Panc1 (cell line): Measurements from ENCODE around the gene ARHGEF40. TPM values are rescaled to one million over a fixed set of nuclear protein-coding genes. Genes with fewer than 3 reads are reported as not detected.

Experiments
- ATAC-seq: fragments of 200-7000 bp; cut with Tn5 transposase; 2 replicates; pipeline ENCODE4 v1.9.1; 2020; ENCODE audit warnings: mild to moderate bottlenecking, moderate library complexity
- BruUV-seq: library from RNA; stranded (reverse); fragments of 400-500 nt; replicated peaks from 2 replicates; lab custom pipeline; 2021; lab: Mats Ljungman, UMichigan
- CTCF ChIA-PET: fragments of 300-600 bp; sonication (Branson Sonifier 250); formaldehyde crosslinking; loops from one replicate; lab custom pipeline; 2022; ENCODE audit warnings: antibody characterized with exemption; lab: Charles Lee
- POLR2A ChIA-PET: fragments of 300-600 bp; sonication (Branson Sonifier 250); formaldehyde crosslinking; loops from one replicate; lab custom pipeline; 2022; ENCODE audit warnings: antibody characterized with exemption; lab: Charles Lee
- DNase-seq: peaks from one replicate; pipeline ENCODE4 v3.0.0-alpha.2; 2010; ENCODE audit warnings: low read depth, low spot score
- H3K27ac ChIP-seq: 2 replicates; pipeline ENCODE4 v1.5.1; 2011; ENCODE audit warnings: mild to moderate bottlenecking, low read length, inconsistent platforms
- H3K27me3 ChIP-seq: fragments of 200-500 bp; sonication (Bioruptor generic); 2 replicates; pipeline ENCODE4 v1.6.0; 2014; ENCODE audit warnings: low read length, inconsistent platforms; ENCODE audit not compliant: control insufficient read depth, insufficient read depth
- H3K36me3 ChIP-seq: fragments of 200-500 bp; sonication (Bioruptor generic); 2 replicates; pipeline ENCODE4 v1.5.1; 2014; ENCODE audit warnings: inconsistent platforms, mild to moderate bottlenecking, low read length, moderate library complexity; ENCODE audit not compliant: control insufficient read depth, insufficient read depth
- H3K4me1 ChIP-seq: 2 replicates; pipeline ENCODE4 v1.5.1; 2011; ENCODE audit warnings: inconsistent platforms, mild to moderate bottlenecking, low read length, moderate library complexity; ENCODE audit not compliant: control insufficient read depth, insufficient read depth
- H3K4me3 ChIP-seq, 2 experiments: 2 replicates each; pipeline ENCODE4 v1.5.1; 2011 to 2012; ENCODE audit warnings: low read depth in 2 of 2, low read length in 2 of 2, mild to moderate bottlenecking in 2 of 2, inconsistent platforms in 1 of 2, moderate library complexity in 1 of 2
- H3K9me3 ChIP-seq: fragments of 200-500 bp; sonication (Bioruptor generic); 2 replicates; pipeline ENCODE4 v1.5.1; 2014; ENCODE audit warnings: low read depth, mild to moderate bottlenecking, inconsistent platforms, low read length, moderate library complexity; ENCODE audit not compliant: control insufficient read depth, insufficient read depth
- POLR2AphosphoS5 ChIP-seq: IDR thresholded peaks from 2 replicates; pipeline ENCODE4 v1.6.1; 2012; ENCODE audit warnings: mild to moderate bottlenecking, low read depth, low read length, moderate library complexity
- SIN3A ChIP-seq: IDR thresholded peaks from 2 replicates; pipeline ENCODE4 v1.6.1; 2012; ENCODE audit warnings: low read depth, mild to moderate bottlenecking, low read length, moderate library complexity, borderline replicate concordance; ENCODE audit not compliant: insufficient read depth
- TCF7L2 ChIP-seq: IDR thresholded peaks from 2 replicates; pipeline ENCODE4 v1.6.1; 2011; ENCODE audit warnings: mild to moderate bottlenecking, low read depth, low read length, inconsistent platforms
- in situ Hi-C: cut with HindIII; loops from 2 replicates; pipeline ENCODE4 v1.10.0; 2016; ENCODE audit warnings: low sequenced_read_pairs, low pct_unique_long_range_greater_than_20kb
- intact Hi-C: fragments of 100-400 bp; cut with micrococcal nuclease; formaldehyde crosslinking; loops from one replicate; pipeline ENCODE4 v1.10.0; 2022; ENCODE audit not compliant: unreplicated experiment
- total RNA-seq: library from RNA; stranded (reverse); gene quantifications from one replicate; pipeline ENCODE4 v1.2.1, GENCODE V29; 2021; ENCODE audit not compliant: unreplicated experiment
- TF ChIP-seq, protein P1 (sequence below), 2 experiments: IDR thresholded peaks; 2 replicates each; pipeline ENCODE4 v1.6.1; 2011 to 2012; ENCODE audit warnings: low read depth in 2 of 2, control low read depth in 1 of 2, low read length in 1 of 2, mild to moderate bottlenecking in 1 of 2, moderate library complexity in 1 of 2; ENCODE audit not compliant: insufficient read depth in 1 of 2
- TF ChIP-seq, protein P2 (sequence below): fragments of 450-650 bp; IDR thresholded peaks from 2 replicates; pipeline ENCODE4 v1.5.1; 2017; ENCODE audit warnings: mild to moderate bottlenecking

Gene ARHGEF40
- total RNA-seq, 1 experiment from 2014 or later, result 11.1 TPM

DNA sequence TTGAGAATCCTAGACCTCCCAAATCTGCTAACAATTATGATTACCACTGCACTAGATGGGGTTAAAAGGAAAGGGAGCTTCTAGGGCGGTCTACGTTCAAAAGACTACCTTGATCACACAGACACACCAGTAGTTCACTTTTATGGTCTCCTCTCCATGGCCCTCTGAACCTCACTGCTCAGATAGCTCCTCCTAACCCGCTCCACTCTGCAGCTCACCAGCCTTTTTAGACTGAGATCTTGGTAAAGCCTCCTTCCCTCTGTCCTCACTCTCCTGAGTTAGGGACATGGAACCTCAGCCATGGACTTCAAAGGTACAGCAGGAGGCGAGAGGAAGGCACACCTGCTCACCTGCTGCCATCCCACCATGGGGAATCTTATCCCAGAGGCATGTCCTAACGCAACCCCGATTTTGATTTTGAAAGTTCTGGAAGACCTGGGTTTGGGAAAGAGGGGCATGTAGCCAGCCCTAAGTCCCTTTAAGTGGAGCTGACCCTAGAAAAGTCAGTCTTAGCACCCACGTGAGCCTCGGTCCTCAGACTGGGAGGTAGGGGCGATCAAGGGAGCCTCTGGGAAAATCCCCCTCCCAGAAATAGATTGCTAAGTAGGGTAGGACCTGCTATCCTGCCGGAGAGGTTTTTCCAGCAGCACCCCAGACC, 27.0 kb downstream of the ARHGEF40 start:
- no peaks in the 10 kb centered on the region for H3K9me3 ChIP-seq
- H3K36me3 ChIP-seq, result no peaks in the 10 kb centered on the region
- BruUV-seq, result no TSS peak
- intact Hi-C loops (no loop called here), in situ Hi-C loops (no loop called here)
- ATAC-seq (no peak), DNase-seq (no peak)
- peak overlapping the region; percentile 20 to 21; a peak in 2 of 4 replicates for H3K4me3 ChIP-seq
- peaks cover 8% of the 10 kb centered on the region for H3K4me1 ChIP-seq
- TF ChIP-seq SIN3A (no peak), POLR2AphosphoS5 (no peak), TCF7L2 (no peak)
- TF ChIP-seq, protein P1, sequence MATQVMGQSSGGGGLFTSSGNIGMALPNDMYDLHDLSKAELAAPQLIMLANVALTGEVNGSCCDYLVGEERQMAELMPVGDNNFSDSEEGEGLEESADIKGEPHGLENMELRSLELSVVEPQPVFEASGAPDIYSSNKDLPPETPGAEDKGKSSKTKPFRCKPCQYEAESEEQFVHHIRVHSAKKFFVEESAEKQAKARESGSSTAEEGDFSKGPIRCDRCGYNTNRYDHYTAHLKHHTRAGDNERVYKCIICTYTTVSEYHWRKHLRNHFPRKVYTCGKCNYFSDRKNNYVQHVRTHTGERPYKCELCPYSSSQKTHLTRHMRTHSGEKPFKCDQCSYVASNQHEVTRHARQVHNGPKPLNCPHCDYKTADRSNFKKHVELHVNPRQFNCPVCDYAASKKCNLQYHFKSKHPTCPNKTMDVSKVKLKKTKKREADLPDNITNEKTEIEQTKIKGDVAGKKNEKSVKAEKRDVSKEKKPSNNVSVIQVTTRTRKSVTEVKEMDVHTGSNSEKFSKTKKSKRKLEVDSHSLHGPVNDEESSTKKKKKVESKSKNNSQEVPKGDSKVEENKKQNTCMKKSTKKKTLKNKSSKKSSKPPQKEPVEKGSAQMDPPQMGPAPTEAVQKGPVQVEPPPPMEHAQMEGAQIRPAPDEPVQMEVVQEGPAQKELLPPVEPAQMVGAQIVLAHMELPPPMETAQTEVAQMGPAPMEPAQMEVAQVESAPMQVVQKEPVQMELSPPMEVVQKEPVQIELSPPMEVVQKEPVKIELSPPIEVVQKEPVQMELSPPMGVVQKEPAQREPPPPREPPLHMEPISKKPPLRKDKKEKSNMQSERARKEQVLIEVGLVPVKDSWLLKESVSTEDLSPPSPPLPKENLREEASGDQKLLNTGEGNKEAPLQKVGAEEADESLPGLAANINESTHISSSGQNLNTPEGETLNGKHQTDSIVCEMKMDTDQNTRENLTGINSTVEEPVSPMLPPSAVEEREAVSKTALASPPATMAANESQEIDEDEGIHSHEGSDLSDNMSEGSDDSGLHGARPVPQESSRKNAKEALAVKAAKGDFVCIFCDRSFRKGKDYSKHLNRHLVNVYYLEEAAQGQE (IDR thresholded peaks at IDR 0.05; ENCODE audit: insufficient read depth in 1 of 2, low read depth in 2 of 2, low read length in 1 of 2), result no peak
- TF ChIP-seq, protein P2, sequence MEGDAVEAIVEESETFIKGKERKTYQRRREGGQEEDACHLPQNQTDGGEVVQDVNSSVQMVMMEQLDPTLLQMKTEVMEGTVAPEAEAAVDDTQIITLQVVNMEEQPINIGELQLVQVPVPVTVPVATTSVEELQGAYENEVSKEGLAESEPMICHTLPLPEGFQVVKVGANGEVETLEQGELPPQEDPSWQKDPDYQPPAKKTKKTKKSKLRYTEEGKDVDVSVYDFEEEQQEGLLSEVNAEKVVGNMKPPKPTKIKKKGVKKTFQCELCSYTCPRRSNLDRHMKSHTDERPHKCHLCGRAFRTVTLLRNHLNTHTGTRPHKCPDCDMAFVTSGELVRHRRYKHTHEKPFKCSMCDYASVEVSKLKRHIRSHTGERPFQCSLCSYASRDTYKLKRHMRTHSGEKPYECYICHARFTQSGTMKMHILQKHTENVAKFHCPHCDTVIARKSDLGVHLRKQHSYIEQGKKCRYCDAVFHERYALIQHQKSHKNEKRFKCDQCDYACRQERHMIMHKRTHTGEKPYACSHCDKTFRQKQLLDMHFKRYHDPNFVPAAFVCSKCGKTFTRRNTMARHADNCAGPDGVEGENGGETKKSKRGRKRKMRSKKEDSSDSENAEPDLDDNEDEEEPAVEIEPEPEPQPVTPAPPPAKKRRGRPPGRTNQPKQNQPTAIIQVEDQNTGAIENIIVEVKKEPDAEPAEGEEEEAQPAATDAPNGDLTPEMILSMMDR, result no peak
- CTCF ChIA-PET, result interaction anchor here (0.7 to 1.5 kb wide), 2 partner anchors 29 to 30 kb away, joined by 3 to 7 read pairs; no protein-coding TSS in a partner anchor
- no peak overlapping the region for H3K27ac ChIP-seq
- no peaks in the 10 kb centered on the region for H3K27me3 ChIP-seq
- POLR2A ChIA-PET, result no interaction called here

DNA sequence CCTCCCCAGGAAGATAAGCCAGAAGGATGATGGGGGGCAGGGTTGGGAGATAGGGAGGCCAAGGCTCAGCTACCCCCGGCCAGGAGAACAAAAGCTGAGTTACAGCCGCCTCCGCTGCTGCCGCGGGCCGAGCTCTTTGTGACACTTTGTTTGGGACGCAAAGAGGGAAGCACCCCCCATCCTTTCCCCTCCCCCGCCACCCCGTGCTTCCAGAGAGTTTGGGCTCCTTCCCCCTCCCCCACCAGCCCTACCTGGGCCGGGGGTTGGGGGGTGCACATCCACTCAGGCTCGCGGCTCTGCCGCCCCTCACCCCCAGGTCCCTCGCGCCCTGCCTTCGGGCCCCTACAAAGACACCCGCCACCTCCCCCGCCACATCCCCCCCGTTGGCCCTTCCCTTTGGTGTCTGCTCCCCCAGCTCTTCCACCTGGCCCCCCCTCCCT, 27.6 kb downstream of the ARHGEF40 start:
- H3K27ac ChIP-seq, result no peak overlapping the region
- H3K36me3 ChIP-seq, result no peaks in the 10 kb centered on the region
- no peaks in the 10 kb centered on the region for H3K27me3 ChIP-seq
- CTCF ChIA-PET, result interaction anchor here (0.7 kb wide), 1 partner anchor 31 kb away, joined by 7 read pairs; no protein-coding TSS in a partner anchor
- BruUV-seq, result no TSS peak
- POLR2A ChIA-PET, result no interaction called here
- no peaks in the 10 kb centered on the region for H3K9me3 ChIP-seq
- in situ Hi-C loops (no loop called here), intact Hi-C loops (no loop called here)
- TF ChIP-seq TCF7L2, result no peak
- TF ChIP-seq POLR2AphosphoS5, result no peak
- no peak for TF ChIP-seq SIN3A
- TF ChIP-seq, protein P1 (IDR thresholded peaks at IDR 0.05; ENCODE audit: insufficient read depth in 1 of 2, low read depth in 2 of 2, low read length in 1 of 2), result no peak
- TF ChIP-seq, protein P2, result no peak
- ATAC-seq (no peak; the same call in 1 of the 2 replicates), DNase-seq (no peak)
- H3K4me3 ChIP-seq, result peak overlapping the region; percentile 20 to 21; a peak in 2 of 4 replicates
- H3K4me1 ChIP-seq, result peaks cover 8% of the 10 kb centered on the region
